AG04450 (cell line): ENCODE measurements around the gene NDUFAF5. TPM values are rescaled to one million over a fixed set of nuclear protein-coding genes. Genes with fewer than 3 reads are reported as not detected.
"Not testable (repeated sequence)": the region's sequence is repeated elsewhere in the genome, so short reads cannot be mapped to it uniquely, and the experiment has no call there.

ENCODE experiments used
- CTCF ChIA-PET: fragments of 300-600, 350-600 bp; formaldehyde crosslinking; extraction: SDS; loops from one replicate; lab custom pipeline; 2022; ENCODE audit warnings: antibody characterized with exemption, inconsistent platforms; lab: Charles Lee
- POLR2A ChIA-PET: fragments of 350-600 bp; formaldehyde crosslinking; extraction: SDS; loops from one replicate; lab custom pipeline; 2021; ENCODE audit warnings: antibody characterized with exemption, inconsistent platforms; lab: Yijun Ruan, JAX
- DNase-seq: peaks from one replicate; pipeline ENCODE4 v3.0.0-alpha.2; 2011; ENCODE audit warnings: low read depth, low spot score
- H3K27ac ChIP-seq: one replicate; pipeline ENCODE4 v1.5.1; 2012; ENCODE audit warnings: low read depth, low read length, control low read depth
- H3K27me3 ChIP-seq: one replicate; pipeline ENCODE4 v1.6.0; 2012; ENCODE audit warnings: low read length; ENCODE audit not compliant: control insufficient read depth, insufficient read depth
- H3K4me3 ChIP-seq: 2 replicates; pipeline ENCODE4 v1.5.1; 2011; ENCODE audit warnings: mild to moderate bottlenecking, low read depth, low read length, control low read depth
- H3K9me3 ChIP-seq: 2 replicates; pipeline ENCODE4 v1.5.1; 2012; ENCODE audit warnings: low read length; ENCODE audit not compliant: control insufficient read depth, insufficient read depth
- CTCF ChIP-seq: IDR thresholded peaks from 2 replicates; pipeline ENCODE4 v1.5.1; 2011; ENCODE audit warnings: low read depth, low read length, control low read depth, inconsistent platforms
- polyA minus RNA-seq: library from RNA; depleted of rRNA, polyadenylated mRNA; stranded (reverse); fragments of >200 nt; gene quantifications from 2 replicates; pipeline ENCODE4 v1.2.3, GENCODE V29; 2011; rRNA and poly(A)+ RNA removed
- polyA plus RNA-seq: library from polyadenylated mRNA; depleted of rRNA; stranded (reverse); fragments of >200 nt; gene quantifications from 2 replicates; pipeline ENCODE4 v1.2.3, GENCODE V29; 2011; rRNA removed

NDUFAF5 gene
- polyA plus RNA-seq (18.4 and 24.1 TPM in 2 replicates), polyA minus RNA-seq (7.4 and 11.6 TPM in 2 replicates)

GRCh38 chr20:13784893-13785715, at the start of gene NDUFAF5, which contains the start of gene ESF1:
Gene NDUFAF5 (plus strand): TSS chr20:13785028. CDS start chr20:13785069, 41 bp downstream.
Gene ESF1 (minus strand): TSS chr20:13784919. CDS start chr20:13783140, 1,779 bp downstream.
- Histone ChIP-seq H3K27me3 (no peaks in the 10 kb centered on the region), H3K27ac (peak within 1 kb of the TSS; percentile 62), H3K9me3 (no peaks in the 10 kb centered on the region), H3K4me3 (peak within 1 kb of the TSS; percentile 90)
- ChIA-PET POLR2A (interaction anchor here (0.8 to 1.1 kb wide), 3 partner anchors 16 to 108 kb away, joined by 3 to 4 read pairs (median 3); no protein-coding TSS in a partner anchor), CTCF (interaction anchor here (0.8 to 3.3 kb wide), 7 partner anchors 13 to 669 kb away, joined by 3 to 58 read pairs (median 5); no protein-coding TSS in a partner anchor)
- TF ChIP-seq CTCF: no peak
- peak; percentile 94 for DNase-seq

DNA sequence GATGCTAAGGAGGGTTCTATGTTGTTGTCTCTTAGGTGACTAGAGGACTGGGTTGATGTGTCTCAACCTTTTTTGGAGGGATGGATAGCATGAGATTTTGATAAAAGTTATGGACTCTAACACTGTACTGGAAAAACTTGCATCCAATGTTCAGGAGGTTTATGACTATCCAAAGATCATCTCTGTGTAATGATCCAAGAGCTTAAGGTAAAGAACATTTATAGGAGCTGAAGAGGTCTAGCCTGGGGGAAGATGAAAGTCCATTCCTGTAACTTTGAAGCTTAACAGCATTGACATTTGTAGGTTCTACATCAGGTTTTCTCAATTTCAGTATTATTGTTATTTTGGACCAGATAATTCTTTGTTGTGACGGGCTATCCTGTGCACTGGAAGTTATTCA, 49.0 kb upstream of the NDUFAF5 start:
- H3K27me3 ChIP-seq: no peaks in the 10 kb centered on the region
- ChIA-PET CTCF (interaction anchor here (0.9 to 3.2 kb wide), 4 partner anchors 36 to 616 kb away, joined by 3 to 10 read pairs (median 5); no protein-coding TSS in a partner anchor), POLR2A (interaction anchor here (1.4 kb wide), 1 partner anchor 49 kb away, joined by 3 read pairs; the partner anchor contains the start of genes ESF1 and NDUFAF5)
- no peak for DNase-seq
- H3K27ac ChIP-seq: no peak overlapping the region
- H3K4me3 ChIP-seq: no peak overlapping the region
- H3K9me3 ChIP-seq: no peaks in the 10 kb centered on the region
- TF ChIP-seq CTCF: no peak

GRCh38 chr20:13736436-13737191, 48.2 kb upstream of the NDUFAF5 start:
- TF ChIP-seq CTCF: no peak
- ChIA-PET POLR2A (no interaction called here), CTCF (interaction anchor here (0.6 to 3.2 kb wide), 4 partner anchors 36 to 617 kb away, joined by 3 to 10 read pairs (median 4); no protein-coding TSS in a partner anchor)
- peak; percentile 32 for DNase-seq
- no peaks in the 10 kb centered on the region for H3K9me3 ChIP-seq
- H3K4me3 ChIP-seq: no peak overlapping the region
- no peak overlapping the region for H3K27ac ChIP-seq
- H3K27me3 ChIP-seq: no peaks in the 10 kb centered on the region

DNA sequence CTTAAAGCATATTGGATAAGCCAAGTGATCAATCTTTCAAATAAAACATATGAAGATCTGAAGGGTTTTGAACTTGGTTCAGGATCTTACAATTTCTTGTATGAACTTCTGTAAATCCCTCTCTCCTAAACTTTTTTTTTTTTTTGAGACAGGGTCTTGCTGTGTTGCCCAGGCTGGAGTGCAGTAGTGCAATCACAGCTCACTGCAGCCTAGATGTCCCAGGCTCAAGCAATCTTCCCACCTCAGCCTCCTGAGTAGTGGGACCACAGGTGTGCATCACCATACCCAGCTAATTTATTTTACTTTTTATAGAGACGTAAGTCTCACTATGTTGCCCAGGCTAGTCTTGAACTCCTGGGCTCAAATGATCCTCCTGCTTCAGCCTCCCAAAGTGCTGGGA, 46.6 kb upstream of the NDUFAF5 start:
- POLR2A ChIA-PET, H3K9me3 ChIP-seq, H3K4me3 ChIP-seq, DNase-seq, H3K27me3 ChIP-seq, H3K27ac ChIP-seq: not testable (repeated sequence)
- CTCF ChIA-PET: interaction anchor here (1.5 to 3.2 kb wide), 2 partner anchors 33 to 34 kb away, joined by 4 to 10 read pairs; no protein-coding TSS in a partner anchor
